RWPE2 (cell line): ENCODE measurements around the gene GPX2.

ENCODE experiments used
- ATAC-seq: fragments of 200-7000 bp; cut with Tn5 transposase; 3 replicates; pipeline ENCODE4 v1.9.1; 2021; ENCODE audit warnings: low read depth
- DNase-seq: peaks from one replicate; pipeline ENCODE4 v3.0.0-alpha.2; 2020; ENCODE audit warnings: low spot score
- H3K27ac ChIP-seq: fragments of 450-650 bp; 2 replicates; pipeline ENCODE4 v1.5.1; 2017; ENCODE audit warnings: mild to moderate bottlenecking; ENCODE audit not compliant: poor library complexity, severe bottlenecking
- H3K27me3 ChIP-seq: fragments of 250-450 bp; sonication (Bioruptor Pico); 2 replicates; pipeline ENCODE4 v1.5.1; 2021; ENCODE audit warnings: mild to moderate bottlenecking, moderate library complexity; ENCODE audit not compliant: insufficient read depth, poor library complexity, severe bottlenecking
- H3K36me3 ChIP-seq: fragments of 250-450 bp; sonication (Bioruptor Pico); 2 replicates; pipeline ENCODE4 v1.5.1; 2020; ENCODE audit warnings: low read depth, mild to moderate bottlenecking, moderate library complexity
- H3K4me1 ChIP-seq: fragments of 250-450 bp; sonication (Bioruptor Pico); 2 replicates; pipeline ENCODE4 v1.5.1; 2021; ENCODE audit warnings: mild to moderate bottlenecking, moderate library complexity; ENCODE audit not compliant: insufficient read depth, poor library complexity, severe bottlenecking
- H3K4me3 ChIP-seq: fragments of 250-450 bp; sonication (Bioruptor Pico); 2 replicates; pipeline ENCODE4 v1.5.1; 2021; ENCODE audit warnings: mild to moderate bottlenecking, moderate library complexity; ENCODE audit not compliant: severe bottlenecking
- H3K9me3 ChIP-seq: fragments of 250-450 bp; sonication (Bioruptor Pico); 2 replicates; pipeline ENCODE4 v1.5.1; 2021; ENCODE audit warnings: mild to moderate bottlenecking, moderate library complexity; ENCODE audit not compliant: severe bottlenecking
- TF ChIP-seq, protein P1 (sequence below): fragments of 450-650 bp; IDR thresholded peaks from one replicate; pipeline ENCODE4 v1.5.1; 2017; ENCODE audit warnings: mild to moderate bottlenecking, moderate library complexity; ENCODE audit not compliant: poor library complexity, severe bottlenecking

Gene GPX2

DNA sequence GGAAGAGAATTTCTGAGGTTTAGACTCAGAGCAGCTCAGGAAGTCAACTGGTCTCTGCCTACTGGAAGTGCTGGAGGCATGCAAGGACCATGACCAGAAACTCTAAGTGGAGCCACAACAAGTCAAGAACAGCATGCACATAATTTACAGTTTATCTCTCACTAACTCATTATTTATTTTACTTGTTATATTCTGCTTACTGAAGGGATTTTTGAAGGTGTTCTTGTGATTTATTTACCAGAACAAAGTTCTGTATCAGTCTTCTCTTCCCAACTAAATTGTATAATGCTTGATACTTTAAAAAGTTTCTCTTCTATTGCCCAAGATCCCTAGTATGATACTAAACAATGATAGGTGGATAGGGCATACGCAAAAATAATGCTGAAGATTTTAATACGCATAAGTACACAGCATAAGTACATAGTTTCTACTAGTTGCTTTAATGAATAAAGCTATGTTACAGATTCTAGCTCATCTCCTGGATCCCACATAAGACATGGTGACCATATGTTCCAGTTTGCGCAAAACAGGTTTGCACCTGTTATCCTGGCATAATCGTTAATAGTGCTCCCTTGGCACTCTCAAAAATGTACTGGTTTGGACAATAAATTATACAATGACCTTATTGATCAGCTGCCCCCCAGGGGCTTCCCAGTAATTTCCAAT lies 51.2 kb downstream of the GPX2 start:
- DNase-seq (no peak), ATAC-seq (peak; percentile 25; the same call in 2 of the 3 replicates)
- TF ChIP-seq, protein P1, sequence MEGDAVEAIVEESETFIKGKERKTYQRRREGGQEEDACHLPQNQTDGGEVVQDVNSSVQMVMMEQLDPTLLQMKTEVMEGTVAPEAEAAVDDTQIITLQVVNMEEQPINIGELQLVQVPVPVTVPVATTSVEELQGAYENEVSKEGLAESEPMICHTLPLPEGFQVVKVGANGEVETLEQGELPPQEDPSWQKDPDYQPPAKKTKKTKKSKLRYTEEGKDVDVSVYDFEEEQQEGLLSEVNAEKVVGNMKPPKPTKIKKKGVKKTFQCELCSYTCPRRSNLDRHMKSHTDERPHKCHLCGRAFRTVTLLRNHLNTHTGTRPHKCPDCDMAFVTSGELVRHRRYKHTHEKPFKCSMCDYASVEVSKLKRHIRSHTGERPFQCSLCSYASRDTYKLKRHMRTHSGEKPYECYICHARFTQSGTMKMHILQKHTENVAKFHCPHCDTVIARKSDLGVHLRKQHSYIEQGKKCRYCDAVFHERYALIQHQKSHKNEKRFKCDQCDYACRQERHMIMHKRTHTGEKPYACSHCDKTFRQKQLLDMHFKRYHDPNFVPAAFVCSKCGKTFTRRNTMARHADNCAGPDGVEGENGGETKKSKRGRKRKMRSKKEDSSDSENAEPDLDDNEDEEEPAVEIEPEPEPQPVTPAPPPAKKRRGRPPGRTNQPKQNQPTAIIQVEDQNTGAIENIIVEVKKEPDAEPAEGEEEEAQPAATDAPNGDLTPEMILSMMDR, result no peak
- Histone ChIP-seq H3K27ac (no peak overlapping the region), H3K9me3 (no peaks in the 10 kb centered on the region), H3K27me3 (peaks cover 9% of the 10 kb centered on the region), H3K36me3 (no peaks in the 10 kb centered on the region), H3K4me3 (no peak overlapping the region), H3K4me1 (no peaks in the 10 kb centered on the region)

DNA sequence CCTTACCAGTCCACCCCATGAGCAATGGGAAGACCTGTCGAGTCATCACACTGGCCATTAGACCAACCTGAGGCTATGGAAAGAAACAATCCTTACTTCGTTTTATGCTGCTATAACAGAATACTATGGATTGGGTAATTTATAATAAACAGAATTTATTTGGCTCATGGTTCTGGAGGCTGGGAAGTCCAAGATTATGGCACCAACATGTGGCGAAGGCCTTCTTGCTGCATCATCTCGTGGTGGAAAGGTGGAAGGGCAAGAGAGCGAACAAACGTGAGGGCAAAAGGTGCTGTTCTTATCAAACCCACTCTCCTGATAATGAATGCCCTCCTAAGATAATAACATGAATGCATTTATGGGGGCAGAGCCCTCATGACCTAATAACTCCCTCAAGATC lies 53.2 kb downstream of the GPX2 start:
- Histone ChIP-seq H3K4me1 (no peaks in the 10 kb centered on the region), H3K9me3 (no peaks in the 10 kb centered on the region), H3K27ac (no peak overlapping the region), H3K36me3 (no peaks in the 10 kb centered on the region), H3K4me3 (no peak overlapping the region), H3K27me3 (peaks cover 15% of the 10 kb centered on the region)
- ATAC-seq (no peak), DNase-seq (no peak)
- TF ChIP-seq, protein P1, result no peak
